Dermis microvascular lymphatic vessel endothelial cell (primary cell): ENCODE results near the gene ILF3. TPM values are rescaled to one million over a fixed set of nuclear protein-coding genes. Genes with fewer than 3 reads are reported as not detected.

Experiments used
- DNase-seq, 2 donors: peaks; one replicate each; pipeline versions ENCODE4 v3.0.0 to v3.0.0-alpha.2; 2010; ENCODE audit warnings: low read depth in 2 of 2
- total RNA-seq: library from RNA; depleted of rRNA; stranded (reverse); fragments of >200 nt; gene quantifications from 2 replicates; pipeline ENCODE4 v1.2.1, GENCODE V29; 2014

ILF3 gene
- 94.7 and 98.0 TPM in 2 replicates for total RNA-seq

GRCh38 chr19:10653732-10654609, at the start of gene ILF3:
ILF3 (plus strand) TSS chr19:10654346; CDS start chr19:10670606, 16,260 bp downstream.
- DNase-seq = peak; percentile 100

- DNase-seq = peak; percentile 34 to 51
Observed at GRCh38 chr19:10604460-10604980, 49.6 kb upstream of the ILF3 start.

- DNase-seq = no peak
Observed at GRCh38 chr19:10611907-10612306, 42.2 kb upstream of the ILF3 start.

- no peak for DNase-seq
Observed at GRCh38 chr19:10612499-10613119, 41.5 kb upstream of the ILF3 start.

GRCh38 chr19:10615429-10616023, 38.6 kb upstream of the ILF3 start:
- DNase-seq = no peak

GRCh38 chr19:10617409-10618121, 36.6 kb upstream of the ILF3 start:
- DNase-seq = no peak

- DNase-seq = no peak
Observed at GRCh38 chr19:10618846-10619245, 35.3 kb upstream of the ILF3 start.

- no peak for DNase-seq
Observed at GRCh38 chr19:10620786-10621185, 33.4 kb upstream of the ILF3 start.

- DNase-seq = no peak
Observed at GRCh38 chr19:10621966-10622365, 32.2 kb upstream of the ILF3 start.

- no peak for DNase-seq
Observed at GRCh38 chr19:10624585-10624984, 29.6 kb upstream of the ILF3 start.

- DNase-seq = peak in 1 of 2 donors; percentile 50
Observed at GRCh38 chr19:10625003-10625761, 29.0 kb upstream of the ILF3 start, which contains the start of gene SLC44A2. SLC44A2 (plus strand) TSS chr19:10625553; CDS start chr19:10625634, 81 bp downstream.

GRCh38 chr19:10625762-10626138, 28.4 kb upstream of the ILF3 start:
- no peak for DNase-seq

- peak in 1 of 2 donors; percentile 49 for DNase-seq
Observed at GRCh38 chr19:10631874-10632273, 22.3 kb upstream of the ILF3 start.

- DNase-seq = no peak
Observed at GRCh38 chr19:10634430-10634829, 19.7 kb upstream of the ILF3 start.

- no peak for DNase-seq
Observed at GRCh38 chr19:10634963-10635362, 19.2 kb upstream of the ILF3 start.

GRCh38 chr19:10636304-10636972, 17.7 kb upstream of the ILF3 start:
- DNase-seq = no peak

GRCh38 chr19:10637894-10638293, 16.3 kb upstream of the ILF3 start:
- no peak for DNase-seq

- DNase-seq = no peak
Observed at GRCh38 chr19:10639836-10640235, 14.3 kb upstream of the ILF3 start.

GRCh38 chr19:10640361-10640760, 13.8 kb upstream of the ILF3 start:
- no peak for DNase-seq

- DNase-seq = no peak
Observed at GRCh38 chr19:10641248-10641647, 12.9 kb upstream of the ILF3 start.
